HG03442 (cell line): Measurements from ENCODE around the gene LRRC70.

Experiments used
- ATAC-seq: cut with Tn5 transposase; IDR thresholded peaks from one replicate; pipeline ENCODE4 v1.9.1; 2021; ENCODE audit warnings: mild to moderate bottlenecking, moderate library complexity; ENCODE audit not compliant: unreplicated experiment

LRRC70 gene

DNA sequence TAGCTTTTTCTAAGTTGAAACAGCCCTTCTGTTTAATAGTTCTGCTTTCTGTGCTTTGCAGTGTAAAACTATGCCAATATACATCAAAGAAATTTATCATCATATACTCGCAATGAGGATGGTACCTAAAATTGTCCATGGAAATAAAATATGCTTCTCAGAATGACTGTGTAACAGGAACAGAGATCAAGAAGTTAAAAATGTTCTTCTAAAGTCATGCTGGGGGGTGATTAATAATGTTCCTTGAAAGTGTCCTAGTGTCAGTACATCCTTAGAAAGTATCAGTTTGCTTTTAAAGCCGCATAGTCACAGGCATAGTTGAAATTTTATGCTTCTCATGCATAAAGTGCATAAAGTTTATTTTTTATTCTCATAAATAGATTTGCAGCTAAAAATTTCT lies 4.0 kb upstream of the LRRC70 start:
- peak; percentile 70 for ATAC-seq

DNA sequence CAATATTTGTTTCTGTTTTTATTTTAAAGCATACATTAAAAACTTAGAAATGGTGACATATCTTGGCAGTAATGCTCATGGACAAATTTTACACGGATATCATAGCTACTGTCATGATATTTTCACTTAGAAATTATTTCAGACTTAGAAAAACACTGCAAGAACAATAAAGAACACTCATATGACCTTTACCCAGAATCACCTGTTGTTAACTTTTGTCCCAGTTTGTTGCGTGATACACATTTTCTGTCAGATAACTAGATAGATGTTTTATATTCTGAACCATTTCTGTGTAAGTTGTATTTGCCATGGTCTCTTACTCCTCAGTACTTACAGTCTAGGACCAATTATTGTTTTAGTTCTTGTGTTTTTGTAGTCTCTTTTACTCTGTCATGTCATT lies 3.6 kb upstream of the LRRC70 start:
- no peak for ATAC-seq

DNA sequence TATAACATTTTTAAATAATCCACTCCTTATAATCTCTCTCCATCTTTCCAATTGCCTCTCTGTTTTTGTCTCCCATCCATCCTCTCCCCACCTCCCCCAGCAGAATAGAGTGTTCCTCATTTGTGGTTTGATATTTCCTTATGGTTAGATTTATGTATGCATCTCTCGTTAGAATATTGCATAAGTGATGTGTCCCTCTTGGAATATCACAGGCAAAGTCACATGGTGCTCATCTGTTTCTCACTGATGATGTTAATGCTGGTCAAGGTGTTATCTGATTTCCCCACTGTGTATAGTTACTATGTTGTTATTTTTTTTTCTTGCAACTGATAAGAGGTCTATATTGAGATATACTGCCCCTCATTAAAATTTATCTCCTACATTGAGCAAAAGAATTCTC lies 3.1 kb upstream of the LRRC70 start:
- no peak for ATAC-seq

DNA sequence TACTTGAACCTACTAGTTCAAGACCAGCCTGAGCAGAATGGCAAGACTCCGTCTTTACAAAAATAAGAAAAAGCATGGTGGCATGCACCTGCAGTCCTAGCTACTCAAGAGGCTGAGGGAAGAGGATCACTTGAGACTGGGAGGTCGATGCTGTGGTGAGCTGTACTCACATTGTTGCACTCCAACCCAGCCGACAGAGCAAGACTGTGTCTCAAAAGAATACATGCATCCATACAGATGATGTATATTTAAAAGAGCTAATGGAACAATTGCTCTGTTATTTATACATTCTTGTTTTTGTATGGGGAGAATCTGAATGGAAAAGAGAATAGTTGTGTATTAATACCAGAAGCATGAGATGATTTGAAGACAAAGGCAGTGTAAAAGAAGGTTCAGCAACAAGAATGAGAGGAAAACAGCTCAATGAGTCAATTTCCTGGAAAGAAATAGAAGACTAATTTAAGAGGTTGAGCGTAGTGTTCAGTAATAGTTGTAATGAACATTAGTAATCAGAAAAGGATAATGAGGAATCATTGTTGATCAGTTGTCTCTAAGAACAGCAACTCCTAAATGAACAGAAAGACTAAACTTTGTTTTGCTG lies 1.9 kb upstream of the LRRC70 start:
- no peak for ATAC-seq

DNA sequence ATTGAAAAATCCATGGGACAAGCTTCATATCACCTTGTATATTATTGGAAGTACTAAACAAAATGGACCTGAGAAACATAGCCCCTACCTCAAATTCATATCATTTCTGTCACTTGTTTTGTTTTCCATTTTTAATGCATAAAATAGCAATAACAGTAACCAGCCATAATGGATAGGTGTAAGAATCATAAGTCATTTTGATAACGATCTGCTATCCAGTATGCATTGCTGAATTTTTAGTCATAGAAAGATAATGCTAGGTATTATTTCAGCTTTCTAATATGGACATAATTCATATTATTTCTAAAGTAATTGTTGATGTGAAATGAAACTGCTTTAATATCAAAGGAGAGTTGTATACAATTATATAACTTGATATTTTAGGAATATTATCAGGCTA lies 1.1 kb upstream of the LRRC70 start:
- no peak for ATAC-seq

DNA sequence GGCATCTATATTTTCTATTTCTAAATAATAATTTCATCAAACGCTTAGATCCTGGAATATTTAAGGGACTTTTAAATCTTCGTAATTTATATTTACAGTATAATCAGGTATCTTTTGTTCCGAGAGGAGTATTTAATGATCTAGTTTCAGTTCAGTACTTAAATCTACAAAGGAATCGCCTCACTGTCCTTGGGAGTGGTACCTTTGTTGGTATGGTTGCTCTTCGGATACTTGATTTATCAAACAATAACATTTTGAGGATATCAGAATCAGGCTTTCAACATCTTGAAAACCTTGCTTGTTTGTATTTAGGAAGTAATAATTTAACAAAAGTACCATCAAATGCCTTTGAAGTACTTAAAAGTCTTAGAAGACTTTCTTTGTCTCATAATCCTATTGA lies 1.1 kb downstream of the LRRC70 start:
- no peak for ATAC-seq

DNA sequence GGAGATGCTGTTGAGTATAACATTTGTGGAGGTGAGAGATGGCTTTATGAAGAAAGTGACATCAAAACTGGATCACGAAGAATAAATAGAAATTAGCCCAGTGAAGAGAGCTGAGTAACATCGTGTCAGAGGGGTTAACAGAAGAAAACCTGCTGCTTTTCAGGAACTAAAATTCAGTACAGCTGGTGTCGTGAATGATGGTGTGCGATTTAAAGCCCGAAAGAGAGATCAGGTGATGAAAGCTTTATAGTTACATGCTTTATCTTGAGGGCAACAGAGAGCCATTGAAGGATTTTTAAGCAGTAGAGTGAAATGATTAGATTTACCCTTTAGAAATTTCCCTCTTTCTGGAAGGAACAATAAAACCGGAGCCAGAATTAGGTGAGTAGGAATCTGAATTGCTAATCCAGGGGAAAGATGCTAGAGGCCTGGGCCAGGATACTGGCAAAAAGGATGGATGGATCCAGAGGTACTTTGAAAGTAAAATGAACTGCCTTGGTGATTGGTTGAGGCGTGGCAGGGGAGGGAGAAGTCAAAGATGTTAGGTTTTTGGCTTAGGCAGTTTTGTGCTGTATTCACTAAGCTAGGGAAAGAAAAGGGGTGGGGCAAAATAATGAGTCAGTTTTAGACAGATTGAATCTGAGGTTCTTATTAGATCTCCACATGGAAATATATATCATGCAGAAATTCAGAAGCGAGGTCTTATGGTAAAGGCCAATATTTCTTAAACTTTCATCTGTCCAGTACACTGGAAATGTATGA lies 3.4 kb downstream of the LRRC70 start:
- no peak for ATAC-seq

DNA sequence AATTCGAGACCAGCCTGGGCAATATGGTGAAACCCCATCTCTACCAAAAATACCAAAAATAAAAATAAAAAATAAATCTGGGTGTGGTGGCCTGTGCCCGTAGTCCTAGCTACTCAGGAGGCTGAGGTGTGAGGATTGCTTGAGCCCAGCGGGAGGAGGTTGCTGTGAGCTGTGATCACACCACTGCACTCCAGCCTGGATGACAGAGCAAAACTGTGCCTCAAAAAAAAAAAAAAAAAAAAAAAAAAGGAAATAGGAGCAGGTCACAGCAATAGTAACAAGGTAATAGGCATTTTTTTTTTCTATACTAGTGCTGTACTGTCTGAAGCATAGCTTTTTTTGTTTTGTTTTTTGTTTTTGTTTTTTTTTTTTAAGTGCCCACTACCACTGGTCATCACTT lies 5.8 kb downstream of the LRRC70 start:
- no peak for ATAC-seq

DNA sequence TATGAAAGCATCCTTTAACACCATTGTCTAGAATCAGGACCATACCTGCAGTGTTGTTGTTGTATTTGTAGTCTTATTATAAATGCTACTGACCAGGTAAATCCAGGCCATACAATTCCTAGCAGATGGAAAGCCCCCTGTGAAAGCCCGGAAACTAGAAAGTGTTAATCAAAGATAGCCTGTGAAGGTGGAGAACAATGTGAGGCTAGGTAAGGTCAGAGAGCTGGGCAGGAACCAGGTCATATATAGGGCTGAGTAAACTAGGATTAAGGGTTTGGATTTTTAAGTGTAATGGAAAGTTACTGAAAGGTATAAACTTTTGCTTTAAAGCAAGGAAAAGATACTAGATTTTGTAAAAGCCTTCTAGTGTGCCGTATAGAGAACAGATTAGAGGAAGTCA lies 6.7 kb downstream of the LRRC70 start:
- no peak for ATAC-seq

DNA sequence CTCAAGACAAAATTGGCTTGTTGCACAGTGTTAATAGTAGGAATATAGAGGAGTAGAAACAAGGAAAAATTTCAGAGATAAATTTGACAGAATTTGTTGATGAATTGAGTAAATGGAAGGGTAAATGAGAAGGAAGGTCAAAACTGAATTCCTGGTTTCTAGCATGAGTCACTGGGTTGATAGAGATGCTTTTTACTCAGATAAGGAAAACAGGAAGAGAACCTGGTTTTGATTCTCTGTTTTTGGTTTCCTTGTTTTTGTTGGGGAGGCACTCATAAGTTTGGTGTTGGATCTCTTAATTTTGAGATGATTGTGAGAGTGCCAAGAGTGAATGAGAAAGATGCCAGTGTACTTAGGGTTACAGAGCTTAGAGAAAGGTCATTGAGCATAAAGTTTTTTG lies 7.1 kb downstream of the LRRC70 start:
- ATAC-seq = no peak

DNA sequence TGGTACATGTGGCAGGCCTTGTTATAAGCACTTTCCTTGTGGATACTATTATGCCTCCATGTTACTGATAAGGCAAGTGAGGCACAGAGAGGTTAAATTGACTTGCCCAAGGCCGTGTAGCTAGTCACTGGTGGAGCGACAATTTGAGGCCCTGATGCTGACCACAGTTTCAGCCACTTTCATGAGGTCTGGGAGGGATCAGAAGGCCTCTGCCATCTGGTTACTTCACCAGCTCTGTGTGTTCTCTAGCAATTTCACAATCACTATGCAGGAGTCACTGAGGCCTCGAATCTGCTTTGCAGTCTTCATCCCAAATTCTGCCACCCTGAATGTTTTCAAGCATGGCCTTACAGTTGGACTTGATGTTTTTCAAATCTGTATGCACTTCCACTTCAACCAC lies 9.1 kb downstream of the LRRC70 start:
- no peak for ATAC-seq

DNA sequence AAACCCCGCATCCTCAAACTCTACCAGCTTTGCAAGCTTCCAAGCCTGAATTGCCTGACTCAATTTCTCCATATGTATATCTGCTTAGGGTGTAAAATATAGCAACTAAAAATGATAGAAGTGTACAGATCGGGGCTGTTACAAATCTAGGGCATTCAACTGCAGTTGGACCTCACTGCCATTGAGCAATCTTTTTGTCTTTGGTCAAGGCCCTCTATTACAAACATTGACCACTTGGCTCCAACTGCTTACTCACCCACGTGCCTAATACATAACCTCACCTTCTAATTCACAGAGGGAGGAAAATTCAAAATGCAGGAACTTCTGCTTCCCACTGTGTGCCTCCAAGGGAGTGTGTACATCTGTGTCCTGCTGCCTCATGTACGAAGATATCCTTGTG lies 10.0 kb downstream of the LRRC70 start:
- no peak for ATAC-seq

DNA sequence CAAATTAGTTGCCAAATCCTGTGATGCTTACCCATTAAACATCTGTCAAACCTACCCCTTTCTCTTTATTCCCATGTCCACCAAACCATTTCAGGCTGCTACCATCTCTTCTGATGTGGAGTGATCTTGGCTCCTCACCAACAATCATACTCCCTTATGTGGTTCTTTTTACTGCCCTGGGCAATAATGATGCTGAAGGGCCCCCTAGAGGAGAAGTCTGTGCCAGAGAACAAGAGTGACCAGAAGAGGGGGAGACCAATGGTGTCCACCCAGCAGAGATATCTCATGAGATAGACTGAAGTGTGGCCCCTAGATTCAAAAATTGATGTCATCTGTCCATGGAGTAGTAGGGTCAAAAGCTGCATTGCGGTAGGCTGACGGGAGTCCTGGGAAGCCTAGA lies 10.9 kb downstream of the LRRC70 start:
- no peak for ATAC-seq

DNA sequence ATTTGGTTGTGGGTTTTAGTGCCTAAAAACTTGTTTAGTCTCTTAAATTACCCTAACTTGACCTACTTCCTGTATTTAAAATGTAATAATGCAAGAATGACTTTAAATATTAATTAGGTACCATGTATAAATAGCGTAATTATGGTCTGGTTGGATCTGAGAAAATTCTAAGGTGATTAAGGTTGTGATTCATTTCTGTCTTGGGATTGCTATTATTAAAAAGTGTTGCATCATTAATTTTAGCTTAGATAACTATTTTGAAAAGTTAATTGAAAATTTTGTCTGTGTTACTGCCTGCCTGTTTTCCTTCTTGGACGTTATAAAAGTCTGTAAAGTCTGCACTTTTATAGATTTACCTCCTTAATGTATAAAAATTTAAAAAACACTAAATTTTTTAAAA lies 11.8 kb downstream of the LRRC70 start:
- ATAC-seq = no peak

DNA sequence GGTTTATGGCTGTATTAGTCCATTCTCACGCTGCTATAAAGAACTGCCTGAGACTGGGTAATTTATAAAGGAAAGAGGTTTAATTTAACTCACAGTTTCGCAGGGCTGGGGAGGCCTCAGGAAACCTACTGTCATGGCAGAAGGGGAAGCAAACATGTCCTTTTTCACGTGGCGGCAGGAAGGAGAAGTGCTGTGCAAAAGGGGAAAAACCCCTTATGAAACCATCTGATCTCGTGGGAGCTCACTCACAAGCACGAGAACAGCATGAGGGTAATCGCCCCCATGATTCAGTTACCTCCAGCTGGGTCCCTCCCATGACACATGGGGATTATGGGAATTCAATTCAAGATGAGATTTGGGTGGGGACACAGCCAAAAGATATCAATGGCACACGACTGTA lies 13.9 kb downstream of the LRRC70 start:
- no peak for ATAC-seq

DNA sequence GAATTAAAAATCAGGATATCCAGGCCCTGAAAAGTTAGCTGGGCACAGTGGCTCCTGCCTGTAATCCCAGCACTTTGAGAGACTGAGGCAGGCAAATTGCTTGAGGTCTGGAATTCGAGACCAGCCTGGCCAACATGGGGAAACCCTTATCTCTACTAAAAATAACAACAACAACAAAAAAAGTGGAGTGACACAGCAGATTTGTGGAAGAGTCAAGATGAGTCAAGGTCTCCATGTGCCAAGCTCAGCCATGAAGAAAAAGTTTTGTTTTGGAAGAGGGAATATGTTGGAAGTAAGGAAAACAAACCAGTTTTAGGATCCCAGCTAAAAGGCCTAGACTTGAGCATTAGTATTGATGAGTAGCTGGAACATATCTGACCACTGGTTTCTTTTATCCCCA lies 14.7 kb downstream of the LRRC70 start:
- ATAC-seq = no peak

DNA sequence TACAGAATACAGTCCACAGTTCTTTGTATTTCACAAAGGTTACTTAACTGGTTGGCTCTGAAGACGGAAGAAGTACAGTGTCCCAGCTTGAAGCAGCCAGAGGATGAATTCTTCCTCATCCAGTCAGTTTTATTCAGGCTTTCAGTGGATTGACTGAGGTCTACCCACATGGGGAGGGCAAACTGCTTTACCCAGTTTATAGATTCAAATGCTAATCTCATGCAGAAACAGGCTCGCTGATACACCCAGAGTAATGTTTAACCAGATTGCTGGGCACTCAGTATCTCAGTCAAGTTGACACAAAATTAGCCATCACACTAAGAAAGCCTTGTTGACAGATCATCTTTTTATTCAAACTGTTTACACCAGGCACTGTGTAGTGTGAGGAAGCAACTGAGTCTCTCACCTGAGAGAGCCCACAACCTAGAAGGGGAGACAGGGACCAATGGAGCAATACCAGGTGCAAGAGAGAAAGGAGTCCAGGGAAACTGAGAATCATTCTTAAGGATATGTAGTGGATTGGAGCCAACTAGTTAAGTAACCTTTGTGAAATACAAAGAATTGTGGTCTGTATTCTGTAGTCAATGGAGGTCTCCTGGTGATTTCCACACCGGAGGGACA lies 15.9 kb downstream of the LRRC70 start:
- no peak for ATAC-seq

DNA sequence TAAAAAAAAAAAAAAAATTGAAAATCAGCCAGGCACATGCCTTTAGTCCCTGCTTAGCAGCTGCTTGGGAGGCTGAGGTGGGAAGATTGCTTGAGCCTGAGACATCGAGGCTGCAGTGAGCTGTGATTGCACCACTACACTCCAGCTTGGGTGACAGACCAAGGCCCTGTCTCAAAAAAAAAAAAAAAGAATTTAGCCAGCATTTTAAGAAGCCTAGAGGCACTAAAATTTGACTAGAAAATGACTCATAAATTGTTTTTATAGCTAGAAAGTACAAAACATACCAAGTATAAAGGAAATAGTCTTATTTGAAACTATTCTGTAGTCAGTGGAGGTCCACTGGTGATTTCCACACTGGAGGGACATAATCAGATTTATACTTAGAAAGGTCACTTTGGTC lies 17.5 kb downstream of the LRRC70 start:
- no peak for ATAC-seq

DNA sequence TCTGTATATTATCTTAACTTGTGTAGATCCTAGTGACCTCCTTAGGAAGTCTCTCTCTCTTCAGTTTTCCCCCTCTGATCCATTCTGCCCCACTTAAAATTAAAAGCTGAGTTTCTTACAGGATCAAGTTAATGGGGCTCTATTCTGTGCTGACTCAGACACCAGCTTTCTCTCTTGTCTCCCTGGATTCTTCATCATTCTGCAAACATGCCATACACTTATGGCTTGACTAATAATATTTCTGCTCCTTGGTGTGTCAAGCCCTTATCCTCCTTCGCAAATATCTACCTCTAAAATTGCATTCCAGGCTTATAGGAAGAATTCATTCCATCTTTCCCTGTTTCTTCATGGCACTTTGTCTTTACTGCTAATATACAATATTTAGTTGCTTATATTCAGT lies 18.1 kb downstream of the LRRC70 start:
- ATAC-seq = no peak

DNA sequence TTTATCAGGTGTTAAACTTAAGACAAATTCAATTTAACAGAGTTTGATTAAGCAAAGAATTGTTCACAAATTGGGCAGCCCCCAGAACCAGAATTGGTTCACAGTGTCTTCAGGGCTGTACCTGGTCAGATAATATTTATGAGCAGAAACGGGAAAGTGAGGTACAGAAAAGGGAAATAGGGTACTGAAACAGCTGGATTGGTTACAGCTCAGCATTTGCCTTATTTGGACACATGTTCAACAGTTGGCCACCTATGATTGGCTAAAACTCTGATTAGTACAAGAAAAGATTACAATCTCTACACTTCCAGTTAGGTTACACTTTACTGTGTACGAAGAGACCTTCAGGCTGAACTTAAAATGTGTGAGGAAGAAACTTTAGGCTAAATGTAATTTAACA lies 18.7 kb downstream of the LRRC70 start:
- ATAC-seq = no peak

DNA sequence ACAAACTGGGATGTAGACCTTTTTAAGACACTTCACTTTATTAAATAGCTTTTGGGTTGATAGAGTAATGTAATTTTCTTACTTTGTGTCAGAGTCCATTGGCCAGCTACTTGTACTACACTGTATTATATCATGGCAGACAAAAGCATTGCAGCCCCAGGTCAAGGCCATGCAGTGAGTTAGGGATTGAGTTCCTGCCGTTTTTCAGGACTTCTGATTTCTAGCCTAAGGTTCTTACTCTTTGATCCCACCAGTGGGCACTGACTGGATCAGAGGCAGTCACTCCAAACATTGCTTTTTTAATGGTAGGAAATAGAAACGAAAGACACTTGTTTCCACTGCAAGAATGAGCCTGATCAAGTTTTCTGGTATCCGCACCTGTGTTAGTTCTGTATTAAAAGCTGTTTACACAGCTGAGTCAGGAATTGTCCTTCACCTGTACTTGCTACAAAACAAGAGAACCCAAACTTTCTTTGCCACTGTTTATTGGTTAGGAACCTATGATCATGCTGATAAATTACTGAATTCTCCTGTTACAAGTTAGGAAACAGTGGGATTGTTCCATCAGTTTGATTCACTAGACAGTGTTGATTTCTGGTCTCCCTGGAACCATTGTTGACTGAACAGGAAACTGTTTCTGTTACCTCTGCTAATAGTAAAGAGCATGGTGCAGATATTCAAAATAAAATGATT lies 22.1 kb downstream of the LRRC70 start:
- ATAC-seq = no peak

DNA sequence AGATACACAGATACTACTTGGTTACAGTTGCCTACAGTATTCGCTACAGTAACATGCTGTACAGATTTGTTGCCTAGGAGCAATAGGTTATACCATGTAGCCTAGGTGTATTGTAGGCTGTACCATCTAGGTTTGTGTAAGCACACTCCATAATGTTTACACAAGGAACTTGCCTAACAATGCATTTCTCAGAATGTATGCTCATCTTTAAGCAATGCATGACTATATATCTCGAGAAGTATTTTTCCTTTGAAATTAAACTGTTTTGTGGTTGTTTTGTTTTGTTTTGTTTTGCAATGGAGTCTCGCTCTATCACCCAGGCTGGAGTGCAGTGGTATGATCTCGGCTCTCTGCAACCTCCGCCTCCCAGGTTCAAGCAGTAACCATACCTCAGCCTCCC lies 25.3 kb downstream of the LRRC70 start:
- no peak for ATAC-seq
